Naive thymus-derived CD8-positive, alpha-beta T cell (primary cell): ENCODE results near the gene BCL11A. TPM values are rescaled to one million over a fixed set of nuclear protein-coding genes. Genes with fewer than 3 reads are reported as not detected.

Source experiments
- ATAC-seq, 2 donors: fragments of 150-1000 bp; cut with Tn5 transposase in 1 of 2; sonication (Bioruptor Pico), chemical (Tn5 transposase) in 1 of 2; 1 replicate in 1 of 2; 2 replicates in 1 of 2; pipeline ENCODE4 v1.10.0; 2021; ENCODE audit warnings: mild to moderate bottlenecking in 2 of 2, moderate library complexity in 2 of 2
- POLR2A ChIA-PET: fragments of 350-600 bp; sonication (Branson Sonifier 250); formaldehyde crosslinking; loops from one replicate; lab custom pipeline; 2021; ENCODE audit warnings: antibody characterized with exemption; lab: Charles Lee
- DNase-seq, 10 donors: peaks; one replicate each; pipeline versions ENCODE4 v3.0.0 to v3.0.0-alpha.2; 2020 to 2022
- H3K27ac Mint-ChIP-seq, 10 donors: one replicate each; pipeline ENCODE4 v1.8.0; 2020 to 2022; ENCODE audit warnings: mild to moderate bottlenecking in 10 of 10, mixed read lengths in 10 of 10, moderate library complexity in 4 of 10, inconsistent platforms in 1 of 10
- H3K27me3 Mint-ChIP-seq, 5 donors: one replicate each; pipeline ENCODE4 v1.8.0; 2021 to 2022; ENCODE audit warnings: mixed read lengths in 5 of 5
- H3K36me3 Mint-ChIP-seq, 3 donors: one replicate each; pipeline ENCODE4 v1.8.0; 2020 to 2022; ENCODE audit warnings: mixed read lengths in 3 of 3, mild to moderate bottlenecking in 2 of 3, inconsistent platforms in 1 of 3
- H3K4me1 Mint-ChIP-seq, 4 donors: one replicate each; pipeline ENCODE4 v1.8.0; 2021 to 2022; ENCODE audit warnings: mixed read lengths in 4 of 4
- H3K4me3 Mint-ChIP-seq, 10 donors: one replicate each; pipeline ENCODE4 v1.8.0; 2020 to 2022; ENCODE audit warnings: mild to moderate bottlenecking in 10 of 10, mixed read lengths in 10 of 10, moderate library complexity in 6 of 10, inconsistent platforms in 1 of 10
- H3K9me3 Mint-ChIP-seq, 9 donors: one replicate each; pipeline ENCODE4 v1.8.0; 2020 to 2022; ENCODE audit warnings: mixed read lengths in 9 of 9, mild to moderate bottlenecking in 3 of 9, inconsistent platforms in 1 of 9, moderate library complexity in 1 of 9
- polyA plus RNA-seq, 3 donors: library from polyadenylated mRNA; unstranded; fragments of 300-500 nt; fragmentation: Illumina TruSeq; gene quantifications; one replicate each; pipeline ENCODE4 v1.2.3, GENCODE V29; 2021
- total RNA-seq, 8 experiments: library from RNA in 2 of 8; stranded (reverse) in 2 of 8; gene quantifications; one replicate each; pipeline ENCODE4 v1.2.3 and lab custom pipeline; 2021 to 2026

Gene BCL11A
- total and polyA plus RNA-seq, 5 experiments from 2014 or later = 0.64 to 11.6 (median 1.4) TPM

DNA sequence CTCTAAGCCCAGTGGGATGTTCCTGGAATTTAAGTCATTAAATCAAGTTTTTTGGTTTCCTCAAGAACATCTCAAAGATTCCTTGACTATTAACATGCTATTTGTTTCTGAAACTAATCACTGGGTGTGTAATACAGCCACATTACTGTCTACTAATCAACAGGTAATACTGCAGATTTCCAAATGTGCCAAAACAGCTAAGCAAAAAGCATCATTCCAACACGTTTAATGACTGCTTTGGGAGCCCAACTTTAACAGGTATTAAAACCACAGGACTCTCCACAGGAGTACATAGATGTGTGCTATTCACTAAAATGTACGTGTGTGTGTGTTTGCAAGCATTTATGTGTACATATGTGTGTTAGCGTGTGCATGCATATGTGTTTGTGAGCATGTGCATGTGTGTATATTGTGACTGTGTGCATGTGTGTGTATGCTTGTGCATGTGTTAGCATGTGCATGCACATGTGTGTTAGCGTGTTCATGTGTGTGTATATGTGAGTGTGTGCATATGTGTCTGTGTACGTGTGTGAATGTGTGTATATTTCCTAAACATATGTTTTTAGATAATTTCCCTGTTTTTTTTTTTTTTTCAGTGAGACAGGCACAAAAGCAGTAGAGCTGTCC, 80.7 kb downstream of the BCL11A start:
- POLR2A ChIA-PET = interaction anchor here (0.5 kb wide), 1 partner anchor 1899 kb away, joined by 6 read pairs; no protein-coding TSS in a partner anchor
- ATAC-seq = no peak
- H3K36me3 Mint-ChIP-seq = no peaks in the 10 kb centered on the region
- H3K4me1 Mint-ChIP-seq = peaks cover 0 to 37% (median 0%) of the 10 kb centered on the region in 4 donors
- H3K27ac Mint-ChIP-seq = no peak overlapping the region
- no peak overlapping the region for H3K4me3 Mint-ChIP-seq
- DNase-seq = no peak
- H3K27me3 Mint-ChIP-seq = peaks cover 0 to 2% (median 0%) of the 10 kb centered on the region in 5 donors
- H3K9me3 Mint-ChIP-seq = no peaks in the 10 kb centered on the region

DNA sequence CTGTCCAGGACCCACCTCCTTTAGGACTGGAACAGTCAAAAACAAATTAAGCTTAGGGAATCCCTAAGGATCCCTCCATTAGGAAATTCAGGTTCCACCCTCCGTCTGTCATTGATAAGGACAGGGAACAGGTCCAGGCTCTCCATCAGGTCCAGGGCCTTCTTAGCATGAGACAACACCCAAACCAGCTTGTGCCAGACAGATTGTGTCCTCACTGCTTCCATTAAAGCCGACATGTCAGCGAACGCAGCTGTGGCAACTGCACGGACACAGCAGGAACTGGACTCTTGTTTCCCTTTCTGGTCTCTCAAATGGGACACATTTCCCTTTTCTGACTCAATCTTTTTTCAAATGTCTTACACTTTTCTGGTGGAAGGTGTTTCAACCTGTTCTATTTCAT, 81.4 kb downstream of the BCL11A start:
- ATAC-seq (no peak), DNase-seq (no peak)
- POLR2A ChIA-PET = no interaction called here
- H3K4me1 Mint-ChIP-seq = peaks cover 0 to 33% (median 0%) of the 10 kb centered on the region in 4 donors
- peaks cover 0 to 2% (median 0%) of the 10 kb centered on the region in 5 donors for H3K27me3 Mint-ChIP-seq
- H3K4me3 Mint-ChIP-seq = no peak overlapping the region
- peak overlapping the region in 1 of 10 donors; percentile 41 for H3K27ac Mint-ChIP-seq
- no peaks in the 10 kb centered on the region for H3K36me3 Mint-ChIP-seq
- no peaks in the 10 kb centered on the region for H3K9me3 Mint-ChIP-seq

DNA sequence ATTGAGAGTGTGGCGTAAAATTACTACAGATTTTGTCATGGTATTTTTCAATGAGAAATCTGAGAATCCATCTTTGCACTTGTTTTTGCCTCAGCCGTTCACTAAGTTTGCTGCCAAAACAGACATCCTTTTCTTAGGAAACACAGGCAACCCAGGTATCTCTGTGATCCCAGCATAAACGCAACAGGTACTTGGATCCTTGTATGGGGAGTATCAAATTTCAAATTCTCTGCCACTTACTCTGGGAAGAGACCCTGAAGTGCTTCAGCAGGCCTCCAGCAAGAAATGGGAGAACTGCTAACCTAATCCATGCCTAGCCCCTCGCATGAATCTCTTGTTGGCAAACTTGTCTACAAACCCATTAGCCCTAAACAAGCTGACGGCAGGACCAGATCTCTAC, 83.1 kb downstream of the BCL11A start:
- POLR2A ChIA-PET = no interaction called here
- Mint-ChIP-seq H3K27ac (no peak overlapping the region), H3K36me3 (no peaks in the 10 kb centered on the region), H3K4me3 (no peak overlapping the region), H3K27me3 (peaks cover 0 to 2% (median 0%) of the 10 kb centered on the region in 5 donors), H3K4me1 (peaks cover 0 to 31% (median 0%) of the 10 kb centered on the region in 4 donors), H3K9me3 (no peaks in the 10 kb centered on the region)
- ATAC-seq (no peak), DNase-seq (no peak)

DNA sequence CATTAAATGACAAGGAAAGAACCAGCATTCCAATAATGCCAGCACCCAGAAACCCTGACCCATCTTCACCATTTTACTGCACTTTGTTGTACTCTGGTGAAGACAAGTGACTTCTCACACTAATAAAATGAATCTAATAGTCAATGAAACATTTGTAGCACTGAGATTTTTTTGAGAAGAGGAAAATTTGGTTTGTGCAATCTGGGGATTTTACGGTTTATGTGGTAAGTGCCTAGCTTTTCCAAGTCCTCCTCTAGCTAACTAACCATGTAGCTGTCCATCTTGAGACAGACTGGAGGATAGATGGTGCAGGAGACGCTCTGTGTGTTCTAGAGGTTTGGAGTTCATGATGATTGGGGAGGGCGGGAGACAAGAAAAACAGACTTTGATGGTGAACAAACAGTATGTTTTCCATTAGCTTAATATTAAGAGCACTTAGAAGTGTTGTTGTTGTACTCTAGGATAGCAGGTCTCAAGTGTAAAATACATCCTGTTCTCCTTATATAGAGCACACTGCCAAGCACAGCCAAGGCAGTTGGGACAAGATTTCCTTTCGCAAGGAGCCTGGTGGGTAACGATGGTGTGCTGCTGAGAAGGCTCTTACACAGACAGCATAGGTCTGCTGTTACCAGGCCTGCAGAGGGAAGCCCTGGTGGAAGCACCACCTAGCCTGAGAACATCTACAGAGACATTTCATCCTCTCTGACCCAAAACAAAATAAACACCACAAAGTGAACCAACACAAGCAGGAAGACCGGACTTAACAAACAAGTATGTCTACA, 83.7 kb downstream of the BCL11A start:
- H3K27me3 Mint-ChIP-seq = peaks cover 0 to 2% (median 0%) of the 10 kb centered on the region in 5 donors
- no peak for DNase-seq
- POLR2A ChIA-PET = no interaction called here
- no peaks in the 10 kb centered on the region for H3K9me3 Mint-ChIP-seq
- no peak overlapping the region for H3K4me3 Mint-ChIP-seq
- no peaks in the 10 kb centered on the region for H3K36me3 Mint-ChIP-seq
- ATAC-seq = no peak
- no peak overlapping the region for H3K27ac Mint-ChIP-seq
- H3K4me1 Mint-ChIP-seq = peaks cover 0 to 31% (median 0%) of the 10 kb centered on the region in 4 donors

DNA sequence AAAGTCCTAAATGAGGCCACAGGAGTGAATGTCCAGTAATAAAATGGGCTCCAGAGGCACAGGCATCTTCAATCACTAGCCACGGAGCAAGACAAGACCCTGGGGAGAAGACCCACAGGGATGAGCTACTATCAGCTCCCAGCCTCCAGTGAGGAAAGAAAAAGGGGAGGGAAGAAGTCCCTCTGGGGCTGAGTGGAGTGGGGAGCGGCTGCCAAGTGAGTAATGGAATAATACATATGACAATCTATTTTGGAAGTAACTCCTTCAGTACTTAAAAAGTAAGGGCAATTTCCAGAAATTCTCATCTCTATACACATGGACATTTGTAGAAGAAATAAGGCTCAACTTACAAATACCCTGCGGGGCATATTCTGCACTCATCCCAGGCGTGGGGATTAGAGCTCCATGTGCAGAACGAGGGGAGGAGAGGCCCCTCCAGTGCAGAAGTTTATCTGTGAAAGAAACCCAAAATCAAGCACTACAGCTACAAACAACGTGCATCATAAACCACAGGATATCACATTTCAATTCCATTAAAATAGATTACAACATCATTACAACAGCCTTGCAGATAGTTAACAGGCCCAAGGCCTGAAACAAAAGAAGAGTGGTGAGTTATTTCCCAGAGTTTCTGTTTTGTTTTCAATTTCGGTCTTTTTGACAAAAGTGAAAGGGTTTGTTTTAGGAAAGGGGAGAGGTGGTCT, 84.9 kb downstream of the BCL11A start:
- no peak for ATAC-seq
- Mint-ChIP-seq H3K4me3 (no peak overlapping the region), H3K9me3 (no peaks in the 10 kb centered on the region), H3K36me3 (no peaks in the 10 kb centered on the region), H3K4me1 (peaks cover 0 to 26% (median 0%) of the 10 kb centered on the region in 4 donors), H3K27me3 (peaks cover 0 to 2% (median 0%) of the 10 kb centered on the region in 5 donors), H3K27ac (peak overlapping the region in 1 of 10 donors; percentile 8)
- DNase-seq = no peak
- POLR2A ChIA-PET = no interaction called here

DNA sequence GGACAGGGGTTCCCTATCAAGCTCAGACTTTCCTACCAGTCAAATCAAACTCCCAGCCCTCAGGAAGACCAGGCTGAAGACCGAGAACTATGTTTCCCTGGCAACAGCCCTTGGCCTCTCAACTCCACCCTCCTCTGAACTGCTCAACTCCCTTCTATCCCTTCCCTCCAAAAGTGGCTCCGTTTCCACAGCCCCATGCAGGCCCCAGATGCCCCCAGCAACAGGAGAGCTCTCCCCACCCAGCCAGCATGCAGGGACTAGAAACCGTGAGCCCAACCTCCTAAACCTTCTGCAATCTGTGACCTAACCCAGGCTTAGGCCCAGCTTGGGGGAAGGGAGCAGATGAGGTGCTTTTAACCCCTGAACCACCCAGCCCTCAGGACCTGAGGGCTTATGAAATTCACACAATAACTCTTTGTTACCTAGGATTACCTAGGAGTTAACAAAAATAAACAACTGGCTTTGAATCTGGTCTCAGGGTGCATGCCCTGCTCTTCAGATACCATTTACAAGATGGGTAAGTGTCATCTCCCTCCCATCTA, 87.2 kb downstream of the BCL11A start:
- ATAC-seq (no peak), DNase-seq (no peak)
- Mint-ChIP-seq H3K4me1 (peaks cover 0 to 16% (median 0%) of the 10 kb centered on the region in 4 donors), H3K27ac (peak overlapping the region in 2 of 10 donors; percentile 24 to 39), H3K36me3 (no peaks in the 10 kb centered on the region), H3K4me3 (no peak overlapping the region), H3K27me3 (peaks cover 0 to 2% (median 0%) of the 10 kb centered on the region in 5 donors), H3K9me3 (no peaks in the 10 kb centered on the region)
- POLR2A ChIA-PET = no interaction called here

DNA sequence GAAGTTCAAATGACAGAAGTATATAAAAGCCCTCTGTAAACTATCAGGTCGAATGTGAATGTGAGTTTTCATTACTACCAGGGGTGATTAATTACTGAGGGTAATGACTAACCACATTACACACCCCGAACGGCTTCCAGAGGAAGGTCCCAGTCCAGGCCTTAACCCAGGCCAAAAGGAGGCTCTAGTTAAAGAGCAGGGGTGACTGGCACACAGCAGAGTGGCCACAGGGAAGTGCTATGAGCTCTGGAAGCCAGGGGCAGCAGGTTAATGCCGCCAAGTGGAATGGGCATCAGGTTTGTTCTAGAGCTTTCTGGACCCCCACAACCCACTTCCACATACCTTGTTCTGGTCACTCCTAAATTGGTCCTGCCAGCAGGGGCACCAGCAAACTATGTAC, 87.7 kb downstream of the BCL11A start:
- Mint-ChIP-seq H3K4me1 (peaks cover 0 to 16% (median 0%) of the 10 kb centered on the region in 4 donors), H3K4me3 (no peak overlapping the region), H3K27me3 (peaks cover 0 to 2% (median 0%) of the 10 kb centered on the region in 5 donors), H3K36me3 (no peaks in the 10 kb centered on the region), H3K9me3 (no peaks in the 10 kb centered on the region), H3K27ac (peak overlapping the region in 1 of 10 donors; percentile 24)
- DNase-seq (no peak), ATAC-seq (no peak)
- POLR2A ChIA-PET = no interaction called here

DNA sequence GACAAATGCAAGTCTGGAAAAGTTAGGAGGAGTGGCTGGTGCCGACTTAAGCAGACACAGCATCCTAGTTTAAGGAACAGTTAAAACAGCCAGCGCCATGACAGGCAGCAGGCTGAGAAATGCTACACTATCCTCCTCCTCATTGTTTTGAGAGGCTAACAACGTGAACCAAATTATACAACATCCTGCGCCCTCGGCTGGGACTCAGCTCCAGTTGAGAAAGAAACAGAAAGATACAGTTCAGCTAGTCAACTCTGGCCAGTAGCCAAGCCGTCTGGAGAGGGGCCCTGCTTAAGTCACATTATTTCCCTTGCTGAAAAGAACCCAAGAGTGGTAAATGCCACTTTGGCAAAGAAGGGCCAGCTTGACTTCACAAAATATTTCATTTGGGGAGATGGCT, 90.2 kb downstream of the BCL11A start:
- Mint-ChIP-seq H3K4me1 (peaks cover 0 to 14% (median 0%) of the 10 kb centered on the region in 4 donors), H3K9me3 (no peaks in the 10 kb centered on the region), H3K27ac (peak overlapping the region in 1 of 10 donors; percentile 21), H3K4me3 (no peak overlapping the region), H3K36me3 (no peaks in the 10 kb centered on the region), H3K27me3 (peaks cover 0 to 4% (median 0%) of the 10 kb centered on the region in 5 donors)
- POLR2A ChIA-PET = no interaction called here
- no peak for ATAC-seq
- no peak for DNase-seq

DNA sequence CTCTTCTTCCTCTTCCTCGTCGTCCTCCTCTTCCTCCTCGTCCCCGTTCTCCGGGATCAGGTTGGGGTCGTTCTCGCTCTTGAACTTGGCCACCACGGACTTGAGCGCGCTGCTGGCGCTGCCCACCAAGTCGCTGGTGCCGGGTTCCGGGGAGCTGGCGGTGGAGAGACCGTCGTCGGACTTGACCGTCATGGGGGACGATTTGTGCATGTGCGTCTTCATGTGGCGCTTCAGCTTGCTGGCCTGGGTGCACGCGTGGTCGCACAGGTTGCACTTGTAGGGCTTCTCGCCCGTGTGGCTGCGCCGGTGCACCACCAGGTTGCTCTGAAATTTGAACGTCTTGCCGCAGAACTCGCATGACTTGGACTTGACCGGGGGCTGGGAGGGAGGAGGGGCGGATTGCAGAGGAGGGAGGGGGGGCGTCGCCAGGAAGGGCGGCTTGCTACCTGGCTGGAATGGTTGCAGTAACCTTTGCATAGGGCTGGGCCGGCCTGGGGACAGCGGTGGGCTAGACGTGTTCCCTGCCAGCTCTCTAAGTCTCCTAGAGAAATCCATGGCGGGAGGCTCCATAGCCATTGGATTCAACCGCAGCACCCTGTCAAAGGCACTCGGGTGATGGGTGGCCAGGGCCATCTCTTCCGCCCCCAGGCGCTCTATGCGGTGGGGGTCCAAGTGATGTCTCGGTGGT, 91.9 kb downstream of the BCL11A start:
- Mint-ChIP-seq H3K27ac (no peak overlapping the region), H3K4me3 (no peak overlapping the region), H3K27me3 (peaks cover 0 to 4% (median 0%) of the 10 kb centered on the region in 5 donors), H3K36me3 (no peaks in the 10 kb centered on the region), H3K9me3 (no peaks in the 10 kb centered on the region), H3K4me1 (peaks cover 0 to 11% (median 0%) of the 10 kb centered on the region in 4 donors)
- no peak for ATAC-seq
- POLR2A ChIA-PET = no interaction called here
- no peak for DNase-seq

DNA sequence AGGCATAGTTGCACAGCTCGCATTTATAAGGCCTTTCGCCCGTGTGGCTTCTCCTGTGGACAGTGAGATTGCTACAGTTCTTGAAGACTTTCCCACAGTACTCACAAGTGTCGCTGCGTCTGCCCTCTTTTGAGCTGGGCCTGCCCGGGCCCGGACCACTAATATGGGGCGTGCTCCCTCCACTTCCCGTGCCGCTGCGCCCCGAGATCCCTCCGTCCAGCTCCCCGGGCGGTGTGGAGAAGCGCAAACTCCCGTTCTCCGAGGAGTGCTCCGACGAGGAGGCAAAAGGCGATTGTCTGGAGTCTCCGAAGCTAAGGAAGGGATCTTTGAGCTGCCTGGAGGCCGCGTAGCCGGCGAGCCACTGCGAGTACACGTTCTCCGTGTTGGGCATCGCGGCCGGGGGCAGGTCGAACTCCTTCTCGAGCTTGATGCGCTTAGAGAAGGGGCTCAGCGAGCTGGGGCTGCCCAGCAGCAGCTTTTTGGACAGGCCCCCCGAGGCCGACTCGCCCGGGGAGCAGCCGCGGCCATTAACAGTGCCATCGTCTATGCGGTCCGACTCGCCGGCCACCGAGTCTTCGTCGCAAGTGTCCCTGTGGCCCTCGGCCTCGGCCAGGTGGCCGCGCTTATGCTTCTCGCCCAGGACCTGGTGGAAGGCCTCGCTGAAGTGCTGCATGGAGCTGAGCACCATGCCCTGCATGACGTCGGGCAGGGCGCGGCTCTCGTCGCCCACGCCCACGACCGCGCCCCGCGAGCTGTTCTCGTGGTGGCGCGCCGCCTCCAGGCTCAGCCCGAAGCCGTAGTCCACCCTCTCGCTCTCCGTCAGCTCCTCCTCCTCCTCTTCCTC, 92.7 kb downstream of the BCL11A start:
- no peak overlapping the region for H3K4me3 Mint-ChIP-seq
- H3K27me3 Mint-ChIP-seq = peaks cover 0 to 4% (median 0%) of the 10 kb centered on the region in 5 donors
- H3K36me3 Mint-ChIP-seq = no peaks in the 10 kb centered on the region
- H3K27ac Mint-ChIP-seq = no peak overlapping the region
- DNase-seq = no peak
- H3K4me1 Mint-ChIP-seq = peaks cover 0 to 8% (median 0%) of the 10 kb centered on the region in 4 donors
- H3K9me3 Mint-ChIP-seq = no peaks in the 10 kb centered on the region
- ATAC-seq = no peak
- POLR2A ChIA-PET = no interaction called here

DNA sequence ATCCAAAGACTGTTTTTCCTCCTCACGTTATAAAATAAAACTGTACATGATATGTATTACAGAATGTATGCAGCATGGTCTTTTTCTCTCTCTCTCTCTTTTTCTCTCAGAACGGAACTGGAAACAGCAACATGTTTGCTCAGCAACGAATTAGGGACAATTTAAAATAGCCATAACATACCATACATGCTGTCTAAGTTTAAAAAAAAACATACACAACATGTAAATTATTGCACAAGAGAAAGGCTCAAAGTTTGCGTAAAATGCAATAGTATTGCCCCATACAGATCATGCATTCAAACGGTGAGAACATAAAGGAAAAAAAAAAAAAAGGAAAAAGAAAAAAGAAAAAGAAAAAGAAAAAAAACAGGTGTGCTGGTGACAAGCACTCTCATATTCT, 93.6 kb downstream of the BCL11A start:
- Mint-ChIP-seq H3K27me3 (peaks cover 0 to 4% (median 0%) of the 10 kb centered on the region in 5 donors), H3K27ac (no peak overlapping the region), H3K9me3 (no peaks in the 10 kb centered on the region), H3K36me3 (no peaks in the 10 kb centered on the region), H3K4me1 (peaks cover 0 to 8% (median 0%) of the 10 kb centered on the region in 4 donors), H3K4me3 (no peak overlapping the region)
- ATAC-seq (no peak), DNase-seq (no peak)
- POLR2A ChIA-PET = no interaction called here
